Gastrocnemius medialis (tissue), 4 donors: Measurements from ENCODE around the gene MLXIP. TPM values are rescaled to one million over a fixed set of nuclear protein-coding genes. Genes with fewer than 3 reads are reported as not detected.
A peak's percentile ranks its signal among the peaks of the same experiment; 100 is the strongest.
"Not testable (repeated sequence)": the region's sequence is repeated elsewhere in the genome, so short reads cannot be mapped to it uniquely, and the experiment has no call there.

Experiments used
- ATAC-seq, 2 donors: fragments of 150-250 bp; one replicate each; pipeline ENCODE4 v1.9.1; 2016
- DNase-seq, 2 donors: peaks; one replicate each; pipeline ENCODE4 v3.0.0-alpha.2; 2019
- H3K27ac ChIP-seq, 4 donors: fragments of 200-600 bp; sonication (generic); 1 replicate in 1 of 4; 2 replicates in 3 of 4; pipeline ENCODE4 v1.5.1; 2016 to 2018; ENCODE audit warnings: mild to moderate bottlenecking in 2 of 4, moderate library complexity in 1 of 4
- H3K27me3 ChIP-seq, 3 donors: fragments of 200-600 bp; sonication (generic) in 2 of 3; 1 replicate in 1 of 3; 2 replicates in 2 of 3; pipeline versions ENCODE4 v1.5.1 to v1.6.0; 2016 to 2019; ENCODE audit warnings: mild to moderate bottlenecking in 1 of 3, moderate library complexity in 1 of 3
- H3K36me3 ChIP-seq, 2 donors: fragments of 200-600 bp; sonication (generic) in 1 of 2; one replicate each; pipeline ENCODE4 v1.5.1; 2017 to 2018
- H3K4me1 ChIP-seq, 2 donors: fragments of 200-600 bp; sonication (generic) in 1 of 2; one replicate each; pipeline ENCODE4 v1.5.1; 2016 to 2017; ENCODE audit warnings: mild to moderate bottlenecking in 2 of 2
- H3K4me3 ChIP-seq, 4 donors: fragments of 200-600 bp; sonication (generic) in 3 of 4; 1 replicate in 1 of 4; 2 replicates in 3 of 4; pipeline ENCODE4 v1.5.1; 2016 to 2019; ENCODE audit warnings: mild to moderate bottlenecking in 2 of 4
- H3K9me3 ChIP-seq, 3 donors: fragments of 200-600 bp; sonication (generic) in 2 of 3; 1 replicate in 1 of 3; 2 replicates in 2 of 3; pipeline ENCODE4 v1.5.1; 2016 to 2019
- CTCF ChIP-seq, 5 experiments: fragments of 450-650 bp in 3 of 5; fragments of 200-600 bp in 2 of 5; sonication (generic) in 2 of 5; IDR thresholded peaks in 4 of 5; conservative IDR thresholded peaks in 1 of 5; 1 replicate in 4 of 5; 2 replicates in 1 of 5; pipeline ENCODE4 v1.5.1; 2016 to 2019; ENCODE audit warnings: antibody characterized with exemption in 5 of 5, mild to moderate bottlenecking in 3 of 5, moderate library complexity in 3 of 5
- POLR2A ChIP-seq, 2 donors: fragments of 450-650 bp; IDR thresholded peaks; one replicate each; pipeline ENCODE4 v1.6.1; 2017; ENCODE audit warnings: antibody characterized with exemption in 2 of 2, mild to moderate bottlenecking in 2 of 2, moderate library complexity in 2 of 2
- in situ Hi-C, 4 donors: fragments of 200-750 bp; cut with MboI; loops; one replicate each; pipeline versions ENCODE4 v1.15.0 to v1.8.0; 2017; ENCODE audit warnings: low sequenced_read_pairs in 4 of 4
- intact Hi-C: fragments of 100-400 bp; cut with DNase I; formaldehyde crosslinking; loops from one replicate; pipeline ENCODE4 v1.15.1; 2023; ENCODE audit warnings: low total_unique reads
- total RNA-seq, 4 donors: library from RNA; depleted of rRNA; stranded (reverse); fragments of >200 nt; gene quantifications; one replicate each; pipeline versions ENCODE4 v1.1.0 to v1.2.3, GENCODE V29; 2016

MLXIP gene
- total RNA-seq, 4 donors from 2014 or later, result 36.6 to 89.4 (median 79.7) TPM

- H3K4me3 ChIP-seq, result no peak overlapping the region
- peak overlapping the region; percentile 90 to 97 (median 94) for H3K27ac ChIP-seq
- H3K9me3 ChIP-seq, result no peaks in the 10 kb centered on the region
- TF ChIP-seq CTCF (IDR thresholded peaks at IDR 0.05 in 4 of 5, conservative IDR thresholded peaks at IDR 0.05 in 1 of 5), result no peak
- no peak for TF ChIP-seq POLR2A (IDR thresholded peaks at IDR 0.05)
- H3K4me1 ChIP-seq, result peaks cover 91 to 95% of the 10 kb centered on the region in 2 donors
- no peaks in the 10 kb centered on the region for H3K27me3 ChIP-seq
- DNase-seq (peak in 1 of 2 donors; percentile 15), ATAC-seq (no peak)
- in situ Hi-C loops, result no loop called here
- no peaks in the 10 kb centered on the region for H3K36me3 ChIP-seq
- intact Hi-C loops, result no loop called here
Measured at GRCh38 chr12:122102331-122102730, 23.8 kb downstream of the MLXIP start.

GRCh38 chr12:122104844-122105243 is 26.3 kb downstream of the MLXIP start:
- intact Hi-C loops, result no loop called here
- TF ChIP-seq POLR2A (IDR thresholded peaks at IDR 0.05) (no peak), CTCF (IDR thresholded peaks at IDR 0.05 in 4 of 5, conservative IDR thresholded peaks at IDR 0.05 in 1 of 5) (no peak)
- Histone ChIP-seq H3K27ac (peak overlapping the region; percentile 82 to 97 (median 94)), H3K4me3 (no peak overlapping the region), H3K9me3 (no peaks in the 10 kb centered on the region), H3K4me1 (peaks cover 88 to 89% of the 10 kb centered on the region in 2 donors), H3K27me3 (no peaks in the 10 kb centered on the region), H3K36me3 (no peaks in the 10 kb centered on the region)
- no peak for DNase-seq
- no peak for ATAC-seq
- in situ Hi-C loops, result no loop called here

- peaks cover 83 to 84% of the 10 kb centered on the region in 2 donors for H3K4me1 ChIP-seq
- in situ Hi-C loops, DNase-seq, H3K4me3 ChIP-seq, ATAC-seq, H3K36me3 ChIP-seq, H3K9me3 ChIP-seq, H3K27me3 ChIP-seq, intact Hi-C loops: not testable (repeated sequence)
- peak overlapping the region; percentile 82 to 97 (median 94) for H3K27ac ChIP-seq
Measured at GRCh38 chr12:122105496-122105895, 26.9 kb downstream of the MLXIP start.

- no peaks in the 10 kb centered on the region for H3K36me3 ChIP-seq
- peak overlapping the region; percentile 82 to 97 (median 94) for H3K27ac ChIP-seq
- in situ Hi-C loops (no loop called here), intact Hi-C loops (no loop called here)
- DNase-seq (peak; percentile 51 to 79), ATAC-seq (peak; percentile 39 to 42)
- H3K4me1 ChIP-seq, result peaks cover 78 to 80% of the 10 kb centered on the region in 2 donors
- no peak overlapping the region for H3K4me3 ChIP-seq
- no peaks in the 10 kb centered on the region for H3K9me3 ChIP-seq
- TF ChIP-seq POLR2A (IDR thresholded peaks at IDR 0.05), result peak; percentile 28
- TF ChIP-seq CTCF (IDR thresholded peaks at IDR 0.05 in 4 of 5, conservative IDR thresholded peaks at IDR 0.05 in 1 of 5), result no peak
- no peaks in the 10 kb centered on the region for H3K27me3 ChIP-seq
Measured at GRCh38 chr12:122106843-122107242, 28.3 kb downstream of the MLXIP start.

GRCh38 chr12:122107261-122107660 is 28.7 kb downstream of the MLXIP start:
- intact Hi-C loops, result no loop called here
- ATAC-seq (peak; percentile 16 to 17), DNase-seq (no peak)
- TF ChIP-seq CTCF (IDR thresholded peaks at IDR 0.05 in 4 of 5, conservative IDR thresholded peaks at IDR 0.05 in 1 of 5) (no peak), POLR2A (IDR thresholded peaks at IDR 0.05) (no peak)
- Histone ChIP-seq H3K9me3 (no peaks in the 10 kb centered on the region), H3K27ac (peak overlapping the region; percentile 82 to 97 (median 94)), H3K4me1 (peaks cover 78 to 80% of the 10 kb centered on the region in 2 donors), H3K4me3 (no peak overlapping the region), H3K36me3 (no peaks in the 10 kb centered on the region), H3K27me3 (no peaks in the 10 kb centered on the region)
- in situ Hi-C loops, result no loop called here
